H54 (cell line): ENCODE measurements around the gene MSH2.

ENCODE experiments used
- DNase-seq: peaks from one replicate; pipeline ENCODE4 v3.0.0; 2011; ENCODE audit warnings: low spot score, mixed read lengths; ENCODE audit not compliant: insufficient read length
- FAIRE-seq: peaks from 3 replicates; lab custom pipeline; 2011; peaks lifted over from hg19 to GRCh38; lab: Jason Lieb, UNC
- POLR2A ChIP-seq: IDR thresholded peaks from 2 replicates; pipeline ENCODE4 v1.6.1; 2011; ENCODE audit warnings: low read depth, mild to moderate bottlenecking, low read length

Gene MSH2

DNA sequence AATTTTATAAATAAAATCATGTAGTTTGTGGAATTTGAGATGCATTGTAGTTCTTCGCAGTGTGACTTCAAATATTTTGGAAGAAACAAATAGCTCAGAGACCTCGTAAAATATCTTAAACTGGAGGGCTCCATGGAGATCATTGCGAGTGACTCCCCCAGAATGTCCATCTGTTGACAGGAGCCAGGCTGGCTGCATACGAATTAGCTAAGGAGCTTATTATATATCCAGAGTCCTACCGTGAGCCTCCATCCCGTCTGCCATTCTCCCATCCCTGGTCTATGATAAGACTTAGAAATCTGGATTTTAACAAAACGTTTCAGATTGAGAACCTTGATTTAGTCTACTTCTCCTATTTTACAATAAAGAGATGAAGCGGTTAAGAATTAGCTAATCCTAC is 80.2 kb downstream of the MSH2 start:
- DNase-seq (no peak), FAIRE-seq (no peak)
- TF ChIP-seq POLR2A: no peak

DNA sequence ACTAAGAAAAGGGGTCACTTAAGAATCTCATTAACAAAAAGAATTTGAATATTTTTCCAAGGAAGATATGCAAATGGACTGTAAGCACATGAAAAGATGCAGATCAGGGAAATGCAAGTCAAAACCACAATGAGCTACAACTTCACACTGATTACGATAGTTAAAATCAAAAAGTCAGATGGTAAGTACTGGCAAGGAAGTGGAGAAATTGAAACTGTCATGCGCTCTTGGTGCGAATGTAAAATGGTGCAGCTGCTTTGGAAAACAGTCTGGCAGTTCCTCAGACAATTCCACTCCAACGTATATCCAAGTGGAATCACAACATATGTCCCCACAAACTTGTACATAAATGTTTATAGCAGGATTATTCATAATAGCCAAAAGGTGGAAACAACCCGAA is 81.4 kb downstream of the MSH2 start:
- FAIRE-seq (no peak), DNase-seq (no peak)
- TF ChIP-seq POLR2A: no peak

DNA sequence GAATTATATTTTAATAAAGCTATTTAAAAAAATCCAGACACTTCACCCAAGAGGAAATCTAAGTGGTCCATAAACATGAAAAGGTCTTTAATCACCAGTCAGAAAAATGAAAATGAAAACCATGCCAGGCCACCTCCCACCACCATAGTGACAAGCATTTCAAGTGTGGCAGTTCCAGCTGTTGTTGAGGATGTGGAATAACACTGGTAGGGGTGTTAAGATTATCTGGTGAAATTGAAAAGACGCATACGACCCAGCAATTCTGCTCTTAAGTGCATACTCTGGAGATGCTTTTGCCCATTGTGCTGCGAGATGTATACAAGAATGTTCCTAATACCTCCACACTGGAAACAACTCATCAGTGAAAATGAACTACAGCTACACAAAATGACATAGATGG is 82.2 kb downstream of the MSH2 start:
- no peak for DNase-seq
- TF ChIP-seq POLR2A: no peak

DNA sequence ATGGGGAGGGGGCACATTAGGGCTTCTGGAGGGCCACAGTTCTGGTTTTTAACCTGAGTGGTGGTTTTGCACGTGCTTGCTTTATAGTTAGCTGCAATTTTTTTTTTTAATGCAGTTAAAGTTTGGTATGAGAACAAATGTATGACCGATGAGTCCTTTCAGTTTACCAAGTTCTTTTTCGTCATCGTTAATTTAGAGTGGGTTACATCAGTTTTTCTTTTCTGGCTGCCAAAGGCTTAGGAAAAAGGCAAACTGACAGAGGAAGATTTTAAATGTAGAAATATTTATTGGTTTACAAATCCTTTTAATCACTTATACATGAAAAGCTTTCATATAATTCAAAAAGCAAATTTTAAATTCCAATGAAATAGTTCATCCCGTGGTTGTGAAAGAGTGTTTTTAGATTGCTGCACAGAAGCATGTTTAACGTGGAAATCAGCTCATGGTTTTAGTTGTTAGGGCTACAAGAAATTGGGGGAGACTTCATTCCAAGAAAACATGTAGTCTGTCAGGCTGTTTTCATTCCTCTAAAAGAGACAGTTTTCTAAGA is 82.9 kb downstream of the MSH2 start:
- FAIRE-seq (no peak), DNase-seq (no peak)
- TF ChIP-seq POLR2A: no peak

More for the DNA sequence above, 82.2 kb downstream of the MSH2 start:
- FAIRE-seq: no peak

DNA sequence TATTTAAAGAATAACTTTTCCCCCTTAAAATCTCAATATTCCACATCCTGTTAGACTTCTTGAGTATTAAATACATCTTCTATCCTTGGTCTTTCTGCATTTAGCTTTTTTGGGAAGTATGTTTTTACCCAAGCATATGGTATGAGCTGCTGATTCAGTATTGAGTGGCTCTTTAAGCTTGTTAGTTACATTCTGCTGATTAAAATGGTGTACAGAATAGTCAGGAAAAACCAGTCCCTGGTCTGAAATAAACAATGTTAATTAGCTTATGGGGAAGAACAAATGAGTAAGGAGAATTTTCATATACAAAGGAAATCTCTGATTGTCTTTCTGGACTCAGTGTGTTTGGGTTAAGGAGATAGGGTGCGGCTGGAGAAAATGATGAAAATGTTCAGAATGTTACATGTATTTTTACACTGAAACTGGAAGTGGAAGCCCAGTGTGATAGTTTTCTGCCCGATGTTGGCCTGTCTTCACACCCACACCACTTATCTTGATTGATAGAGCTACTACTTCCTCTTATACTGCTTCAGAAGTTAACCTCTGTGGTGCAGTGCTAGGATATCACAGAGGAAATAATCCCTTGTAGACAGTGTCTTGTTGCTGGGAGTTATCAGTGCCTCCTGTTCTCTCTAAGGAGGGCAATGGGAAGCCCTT is 84.0 kb downstream of the MSH2 start:
- no peak for DNase-seq
- peak; percentile 55 for FAIRE-seq
- TF ChIP-seq POLR2A: no peak

DNA sequence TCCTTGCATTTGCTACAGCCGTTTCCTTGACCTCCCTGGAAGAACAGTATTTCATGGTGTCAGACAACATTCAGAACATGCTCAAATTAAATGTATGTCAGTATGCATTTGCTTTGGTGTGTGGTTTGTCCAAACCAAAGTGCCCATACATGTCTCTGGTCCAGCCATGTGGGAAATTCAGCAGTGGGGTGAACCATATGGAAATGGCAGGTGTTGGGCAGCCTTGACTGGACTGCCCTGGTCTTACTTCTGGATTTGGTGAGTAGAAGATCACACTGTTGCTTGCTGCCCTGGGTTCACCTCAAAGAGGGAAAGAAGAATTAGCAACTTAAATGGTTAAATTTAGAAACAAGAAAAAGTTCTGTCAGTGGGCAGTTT is 84.5 kb downstream of the MSH2 start:
- no peak for DNase-seq
- FAIRE-seq: peak; percentile 6
- TF ChIP-seq POLR2A: no peak

DNA sequence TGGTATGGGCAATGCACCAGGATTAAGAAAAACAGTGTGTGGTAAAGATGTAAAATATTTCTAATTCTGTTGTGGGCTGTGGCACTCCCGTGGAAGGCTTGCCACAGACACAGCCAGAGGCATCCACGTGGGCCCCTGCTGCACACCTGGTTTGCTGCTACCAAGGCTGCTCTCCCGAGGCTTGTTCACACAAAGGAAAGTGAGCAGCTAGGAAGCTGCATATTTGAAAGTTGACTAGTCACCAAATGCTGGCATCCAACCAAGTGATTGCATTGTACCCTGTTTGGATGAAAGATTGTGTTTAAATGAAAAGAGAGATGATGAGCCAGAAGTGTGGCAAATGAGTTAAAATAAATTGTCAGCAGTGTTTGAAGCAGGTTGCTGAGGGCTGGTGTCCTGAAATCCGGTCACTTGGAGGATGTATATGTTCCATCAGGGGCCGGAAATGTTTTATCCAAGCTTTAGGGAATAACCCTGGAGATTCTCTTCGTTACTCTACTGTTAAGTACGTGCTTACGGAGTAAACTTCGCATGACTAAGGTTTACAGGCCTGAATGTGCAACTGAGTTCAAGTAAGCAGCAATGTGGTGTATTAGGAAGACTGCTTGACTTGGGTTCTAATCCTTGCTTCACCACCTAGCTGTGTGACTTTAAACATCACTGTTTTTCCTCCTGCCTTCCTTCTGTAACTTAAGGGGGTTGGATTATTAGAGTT is 86.1 kb downstream of the MSH2 start:
- peak; percentile 66 for DNase-seq
- FAIRE-seq: peak; percentile 94
- no peak for TF ChIP-seq POLR2A

DNA sequence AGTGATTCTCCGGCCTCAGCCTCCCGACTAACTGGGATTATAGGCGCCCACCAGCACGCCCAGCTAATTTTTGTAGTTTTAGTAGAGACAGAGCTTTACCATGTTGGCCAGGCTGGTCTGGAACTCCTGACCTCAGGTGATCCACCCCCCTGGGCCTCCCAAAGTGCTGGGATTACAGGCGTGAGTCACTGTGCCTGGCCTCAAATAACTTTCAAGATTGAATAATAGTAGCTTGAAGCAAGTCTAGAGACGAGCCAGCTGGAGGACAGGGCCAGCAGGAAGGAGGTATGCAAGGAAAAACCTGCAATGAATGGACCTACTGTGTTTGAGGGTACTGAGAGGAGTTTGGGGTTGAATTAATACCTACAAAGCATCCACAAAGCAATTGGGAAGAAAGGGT is 87.5 kb downstream of the MSH2 start:
- DNase-seq: no peak

DNA sequence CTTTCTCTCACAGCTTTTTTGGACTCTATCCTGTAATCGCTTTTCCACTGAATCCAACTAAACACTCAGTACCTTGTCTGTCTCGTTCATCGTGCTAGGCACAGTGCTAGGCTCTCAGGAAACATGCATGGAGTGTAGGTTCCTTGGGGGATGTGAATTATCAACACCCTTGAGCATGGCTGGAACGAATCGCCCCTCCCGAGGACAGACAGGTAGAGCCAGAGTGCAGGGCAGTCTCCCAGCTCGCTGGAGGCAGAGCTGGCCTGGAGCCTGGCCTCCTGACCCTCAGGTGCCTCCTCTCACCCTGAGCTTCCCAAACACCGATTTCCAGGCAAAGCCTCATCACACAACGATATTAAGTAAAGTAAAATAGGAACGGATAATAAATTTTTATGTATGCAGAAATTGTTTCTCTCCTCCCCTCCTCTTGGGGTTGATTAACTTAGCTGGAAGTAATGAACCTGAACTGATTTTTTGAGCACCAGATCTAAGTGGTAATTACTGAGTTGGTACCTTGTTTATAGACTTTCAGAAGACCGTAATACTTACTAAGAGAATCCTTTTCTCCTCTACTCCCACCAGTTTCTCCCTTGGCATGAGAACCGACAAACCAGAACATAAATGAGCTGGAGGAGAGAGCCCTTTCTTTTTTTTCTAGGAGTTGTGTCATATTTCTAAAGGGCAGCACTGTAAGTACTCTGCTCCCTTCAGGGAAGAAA is 90.5 kb downstream of the MSH2 start:
- no peak for DNase-seq
- no peak for FAIRE-seq
- no peak for TF ChIP-seq POLR2A

More for the DNA sequence above, 87.5 kb downstream of the MSH2 start:
- no peak for TF ChIP-seq POLR2A
- FAIRE-seq: no peak

DNA sequence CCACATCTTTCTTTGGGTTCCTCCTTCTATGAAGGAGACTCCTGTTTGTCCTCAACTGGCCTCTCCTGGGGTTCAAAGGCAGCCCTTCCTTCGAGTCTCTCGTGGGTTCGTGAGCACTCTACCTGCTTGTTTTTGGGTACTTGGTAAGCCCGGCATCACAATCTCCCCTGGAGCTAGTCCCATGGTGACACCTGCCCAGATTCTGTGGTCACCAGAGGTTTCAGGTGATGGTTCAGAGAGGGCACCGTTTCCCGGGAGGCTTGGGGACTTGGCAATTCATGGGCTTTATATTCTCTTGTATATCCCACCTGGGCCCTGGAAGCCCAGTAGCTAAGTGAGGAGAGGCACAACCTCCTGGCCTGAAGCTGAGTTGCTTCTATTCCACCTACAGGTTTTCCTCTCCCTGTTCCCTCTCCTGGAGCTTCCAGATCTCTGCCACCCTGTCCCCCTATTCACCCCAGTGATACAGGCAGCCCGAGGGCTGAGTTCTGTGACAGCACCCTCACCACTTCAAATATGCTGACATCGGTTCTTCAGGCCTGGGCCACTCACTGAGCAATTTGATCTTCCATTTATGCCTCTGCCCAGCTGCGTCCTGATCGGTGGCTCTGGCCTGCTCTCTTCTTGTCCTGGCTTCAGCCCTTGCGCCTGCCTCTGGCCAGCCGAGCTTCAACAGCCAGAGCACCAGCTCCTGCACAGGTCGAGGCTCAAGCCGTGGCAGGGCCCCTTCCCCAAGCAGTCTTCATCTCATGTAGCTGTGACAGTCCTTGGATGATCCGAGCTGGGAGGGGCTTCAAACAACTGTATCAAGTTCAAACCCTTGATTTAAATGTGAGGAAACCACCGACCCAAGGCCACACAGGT is 91.5 kb downstream of the MSH2 start:
- FAIRE-seq: no peak
- no peak for TF ChIP-seq POLR2A
- no peak for DNase-seq

DNA sequence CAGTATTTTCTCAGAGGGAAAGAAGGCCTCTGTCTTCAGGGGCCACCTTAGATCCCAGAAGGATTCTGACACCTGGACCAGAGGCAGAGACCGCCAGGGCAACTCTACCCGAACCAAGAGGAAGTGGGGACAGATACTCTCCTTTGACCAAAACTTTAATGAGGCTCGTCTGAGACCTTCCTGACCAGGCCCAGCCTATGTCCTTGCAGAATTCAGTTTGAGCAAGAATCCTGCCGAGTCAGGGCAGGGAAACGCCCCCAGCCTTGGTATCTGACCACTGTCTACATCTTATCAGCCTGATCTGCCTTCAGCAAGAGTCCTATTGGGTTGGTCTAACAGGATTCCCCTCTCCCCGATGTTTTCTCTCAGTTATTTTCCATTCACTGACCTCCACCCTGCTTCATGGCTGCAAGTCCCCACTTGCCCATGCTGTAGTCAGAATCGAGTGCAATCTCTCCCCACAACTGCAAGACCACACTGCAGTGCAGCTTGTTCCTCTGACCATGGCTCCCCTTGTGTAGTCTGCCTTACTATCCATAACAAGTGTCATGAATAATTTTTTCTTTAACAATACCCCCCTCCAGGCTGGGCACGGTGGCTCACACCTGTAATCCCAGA is 95.0 kb downstream of the MSH2 start:
- no peak for FAIRE-seq
- DNase-seq: no peak
- TF ChIP-seq POLR2A: no peak

DNA sequence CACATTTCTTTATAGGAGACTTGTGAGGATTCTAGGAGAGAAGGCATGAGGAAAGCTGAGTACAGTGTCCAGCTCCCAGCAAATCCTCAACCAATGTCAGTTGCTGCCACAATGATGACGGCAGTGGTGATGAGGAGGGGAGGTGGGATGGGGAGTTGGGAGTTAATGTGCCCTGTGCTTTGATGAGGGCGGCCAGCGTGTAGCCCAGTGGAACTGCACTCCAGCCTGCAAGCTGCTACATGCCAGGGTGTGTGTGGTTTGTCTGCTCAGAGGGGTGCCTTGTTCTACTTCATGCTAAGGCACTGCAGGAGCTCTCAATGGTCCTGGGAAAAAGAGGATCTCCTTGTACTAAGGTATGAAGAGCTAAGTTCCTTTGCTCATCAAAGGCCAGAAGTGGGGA is 96.1 kb downstream of the MSH2 start:
- FAIRE-seq: no peak
- no peak for TF ChIP-seq POLR2A
- DNase-seq: no peak
